Subcutaneous adipose tissue (tissue), 4 donors: Measurements from ENCODE around the gene GUK1. TPM values are rescaled to one million over a fixed set of nuclear protein-coding genes. Genes with fewer than 3 reads are reported as not detected.

Experiments
- total RNA-seq, 4 donors: library from RNA; depleted of rRNA; stranded (reverse); fragments of >200 nt; gene quantifications; one replicate each; pipeline ENCODE4 v1.1.0, GENCODE V29; 2016
- TF ChIP-seq, protein P1 (sequence below): fragments of 450-650 bp; IDR thresholded peaks from one replicate; pipeline ENCODE4 v1.5.1; 2016; ENCODE audit warnings: low read depth, mild to moderate bottlenecking, control low read depth, antibody characterized with exemption, moderate library complexity

GUK1 gene
- total RNA-seq, 4 donors from 2014 or later: 179 to 306 (median 285) TPM

DNA sequence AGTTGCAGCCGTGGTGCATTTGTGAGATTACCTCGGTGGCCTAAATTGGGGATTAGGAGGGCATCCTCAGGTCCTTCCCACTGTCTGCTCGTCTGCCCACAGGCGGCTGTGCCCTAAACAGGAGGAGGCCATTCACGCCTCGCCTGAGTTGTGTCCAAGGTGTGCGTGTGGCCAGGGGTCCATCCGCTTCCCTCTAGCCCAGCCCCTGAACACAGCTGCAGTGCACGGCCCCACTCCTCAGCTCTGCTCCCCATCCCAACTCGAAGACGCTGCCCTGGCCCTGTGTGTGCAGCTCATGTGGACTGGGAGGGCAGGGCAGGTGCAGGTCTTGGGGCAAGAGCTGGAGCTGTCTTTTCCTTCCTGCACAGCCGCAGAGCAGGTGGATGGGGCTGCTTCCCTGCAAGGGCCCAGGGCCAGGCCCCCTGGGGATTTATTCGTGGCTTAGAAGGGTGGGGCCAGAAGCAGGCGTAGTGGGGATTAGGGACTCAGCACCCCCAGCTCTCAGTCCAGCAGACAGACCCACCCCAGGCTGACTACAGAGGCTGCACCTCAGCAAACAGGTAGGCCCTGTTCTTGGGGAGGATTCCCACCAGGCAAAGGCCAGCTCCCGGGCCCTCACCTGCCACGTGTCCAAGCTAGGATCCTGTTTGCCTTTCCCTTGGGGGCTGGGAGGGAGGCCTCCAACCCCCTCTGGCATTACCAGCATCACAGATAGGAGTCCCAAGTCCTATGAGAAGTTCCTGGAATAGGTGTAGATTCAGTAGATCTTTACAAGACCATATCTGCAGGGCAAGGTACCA is 4.3 kb downstream of the GUK1 start:
- TF ChIP-seq, protein P1, sequence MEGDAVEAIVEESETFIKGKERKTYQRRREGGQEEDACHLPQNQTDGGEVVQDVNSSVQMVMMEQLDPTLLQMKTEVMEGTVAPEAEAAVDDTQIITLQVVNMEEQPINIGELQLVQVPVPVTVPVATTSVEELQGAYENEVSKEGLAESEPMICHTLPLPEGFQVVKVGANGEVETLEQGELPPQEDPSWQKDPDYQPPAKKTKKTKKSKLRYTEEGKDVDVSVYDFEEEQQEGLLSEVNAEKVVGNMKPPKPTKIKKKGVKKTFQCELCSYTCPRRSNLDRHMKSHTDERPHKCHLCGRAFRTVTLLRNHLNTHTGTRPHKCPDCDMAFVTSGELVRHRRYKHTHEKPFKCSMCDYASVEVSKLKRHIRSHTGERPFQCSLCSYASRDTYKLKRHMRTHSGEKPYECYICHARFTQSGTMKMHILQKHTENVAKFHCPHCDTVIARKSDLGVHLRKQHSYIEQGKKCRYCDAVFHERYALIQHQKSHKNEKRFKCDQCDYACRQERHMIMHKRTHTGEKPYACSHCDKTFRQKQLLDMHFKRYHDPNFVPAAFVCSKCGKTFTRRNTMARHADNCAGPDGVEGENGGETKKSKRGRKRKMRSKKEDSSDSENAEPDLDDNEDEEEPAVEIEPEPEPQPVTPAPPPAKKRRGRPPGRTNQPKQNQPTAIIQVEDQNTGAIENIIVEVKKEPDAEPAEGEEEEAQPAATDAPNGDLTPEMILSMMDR: no peak

DNA sequence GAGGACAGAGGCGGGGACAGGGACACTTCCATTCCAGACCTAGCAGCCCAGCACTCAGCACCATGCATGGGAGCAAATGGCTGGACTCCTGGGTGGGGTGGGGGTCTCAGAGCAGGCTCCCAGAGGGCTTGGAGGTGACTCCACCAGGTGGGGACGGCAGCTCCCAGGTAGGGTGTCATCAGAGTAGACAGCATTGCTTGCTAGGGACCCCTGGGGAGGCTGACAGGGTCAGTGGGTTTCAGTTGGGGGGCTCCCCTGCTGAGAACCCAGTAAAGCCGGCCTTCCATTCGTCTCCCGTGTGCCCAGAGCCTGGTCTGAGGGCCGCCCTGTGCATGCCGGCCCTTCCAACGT is 4.9 kb downstream of the GUK1 start:
- TF ChIP-seq, protein P1: no peak

DNA sequence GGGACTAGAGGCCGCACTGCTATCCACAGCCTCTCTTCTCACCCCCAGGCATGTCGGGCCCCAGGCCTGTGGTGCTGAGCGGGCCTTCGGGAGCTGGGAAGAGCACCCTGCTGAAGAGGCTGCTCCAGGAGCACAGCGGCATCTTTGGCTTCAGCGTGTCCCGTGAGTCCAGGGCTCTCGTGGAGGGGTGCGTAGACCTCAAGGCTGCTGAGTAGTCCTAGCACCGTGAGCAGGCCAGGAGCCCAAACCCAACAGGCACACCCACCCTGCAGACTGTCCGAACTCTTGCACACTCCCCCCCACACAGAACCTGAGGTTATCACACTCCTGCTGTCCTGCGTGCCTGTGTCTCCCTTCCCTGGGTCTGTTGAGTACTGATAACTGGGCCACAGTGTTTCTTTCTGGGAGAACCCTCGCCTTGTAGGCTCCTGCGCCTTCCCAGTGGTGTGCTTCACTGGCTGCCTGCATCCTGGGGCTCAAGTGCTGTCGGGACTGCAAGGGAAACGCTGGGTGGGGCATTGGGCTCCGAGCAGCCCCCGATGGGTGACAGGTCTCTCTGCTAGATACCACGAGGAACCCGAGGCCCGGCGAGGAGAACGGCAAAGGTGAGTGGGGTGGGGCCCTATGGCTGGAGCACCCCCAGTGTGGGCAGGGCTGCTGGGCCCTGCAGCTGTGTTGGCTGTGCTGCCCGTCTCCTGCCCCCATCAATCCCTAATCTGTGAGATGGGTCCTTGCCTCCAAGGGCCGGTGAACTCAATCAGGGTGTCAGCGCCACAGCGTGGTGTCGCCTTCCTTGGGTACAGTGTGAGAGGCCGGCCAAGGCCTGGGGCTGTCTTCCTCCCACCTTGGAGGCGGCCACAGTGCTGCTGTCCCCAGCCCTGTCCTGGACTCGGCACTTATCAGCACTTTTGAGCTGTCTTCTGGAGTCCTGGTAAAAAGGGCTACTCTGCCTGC is 5.7 kb downstream of the GUK1 start:
- TF ChIP-seq, protein P1: no peak

DNA sequence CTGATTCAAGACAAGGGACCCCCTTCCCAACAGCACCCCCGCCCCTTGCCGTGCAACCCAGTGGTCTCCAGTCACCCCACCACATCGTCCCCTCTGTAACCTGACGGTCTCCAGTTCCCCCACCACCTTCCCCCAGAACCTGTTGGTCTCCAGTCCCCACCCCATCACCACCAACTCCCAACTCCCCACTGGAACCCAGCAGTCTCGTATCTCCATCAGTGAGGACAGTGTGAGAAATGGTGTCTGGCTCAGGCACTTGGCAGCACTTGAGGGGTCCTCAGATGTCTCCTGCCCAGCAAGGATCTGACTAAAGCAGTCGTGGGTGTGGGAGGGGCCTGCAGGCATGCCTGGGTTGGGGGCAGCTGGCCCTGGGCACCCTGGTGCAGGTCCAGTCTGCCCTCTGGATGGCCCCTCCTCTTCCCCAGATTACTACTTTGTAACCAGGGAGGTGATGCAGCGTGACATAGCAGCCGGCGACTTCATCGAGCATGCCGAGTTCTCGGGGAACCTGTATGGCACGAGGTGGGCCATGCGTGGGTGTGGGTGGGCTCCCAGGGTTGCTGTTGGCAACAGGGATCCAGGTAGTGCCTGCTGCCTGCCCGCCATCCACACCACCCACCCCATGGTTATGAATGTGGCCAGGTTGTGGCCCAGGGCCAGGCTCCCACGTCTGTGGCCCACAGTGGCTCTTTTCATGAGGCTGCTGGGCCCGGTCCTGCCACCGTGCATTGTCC is 6.5 kb downstream of the GUK1 start:
- TF ChIP-seq, protein P1: no peak

DNA sequence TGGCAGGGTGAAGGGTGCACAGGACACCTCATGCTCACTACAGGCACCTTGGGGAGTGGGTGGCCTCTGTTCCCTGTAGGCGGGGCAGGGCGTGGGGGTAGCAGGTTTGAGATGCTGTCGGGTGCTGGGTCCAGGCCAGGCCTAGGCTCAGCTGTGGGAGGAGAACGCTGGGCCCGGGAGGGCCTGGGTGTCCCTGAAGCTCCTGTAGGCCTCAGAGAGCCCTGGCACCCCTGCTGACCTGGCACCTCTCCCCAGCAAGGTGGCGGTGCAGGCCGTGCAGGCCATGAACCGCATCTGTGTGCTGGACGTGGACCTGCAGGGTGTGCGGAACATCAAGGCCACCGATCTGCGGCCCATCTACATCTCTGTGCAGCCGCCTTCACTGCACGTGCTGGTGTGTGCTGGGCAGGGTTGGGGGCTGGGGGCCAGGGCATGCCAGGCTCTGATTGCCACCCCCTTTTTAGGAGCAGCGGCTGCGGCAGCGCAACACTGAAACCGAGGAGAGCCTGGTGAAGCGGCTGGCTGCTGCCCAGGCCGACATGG is 7.1 kb downstream of the GUK1 start:
- TF ChIP-seq, protein P1: no peak

DNA sequence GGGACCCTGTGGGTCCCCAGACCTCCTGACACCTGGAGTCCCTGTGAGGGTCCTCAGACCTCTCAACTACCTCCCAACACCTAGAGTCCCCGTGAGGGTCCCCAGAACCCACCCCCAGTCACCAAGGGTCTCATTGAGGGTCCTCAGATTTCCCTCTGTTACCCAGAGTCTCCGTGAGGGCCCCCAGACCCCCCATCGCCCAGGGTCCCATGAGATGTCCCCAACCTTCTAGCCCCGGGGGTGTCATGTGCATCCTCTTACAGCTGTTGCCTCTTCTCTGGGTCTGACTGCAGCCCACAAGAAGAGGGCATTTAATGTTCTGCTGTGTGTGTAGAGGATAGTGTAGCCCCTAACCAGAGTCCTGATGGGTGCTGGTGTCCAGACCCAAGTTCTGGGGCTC is 7.7 kb downstream of the GUK1 start:
- TF ChIP-seq, protein P1: no peak
